ENCODE measurements around the gene B4GALNT2.

The B4GALNT2 gene

GRCh38 chr17:49108318-49108717 is 24.3 kb upstream of the B4GALNT2 start:
- no peak for DNase-seq (ENCODE audit: low spot score)
- in situ Hi-C loops (cut with MboI; ENCODE audit: low sequenced_read_pairs, unreplicated experiment), result no loop called here
- TF ChIP-seq CTCF (IDR thresholded peaks at IDR 0.05; ENCODE audit: borderline replicate concordance, control extremely low read depth, extremely low read depth, insufficient read depth, missing control alignments), result no peak

- no peak for DNase-seq (ENCODE audit: low spot score)
- no peak for TF ChIP-seq CTCF (IDR thresholded peaks at IDR 0.05; ENCODE audit: borderline replicate concordance, control extremely low read depth, extremely low read depth, insufficient read depth, missing control alignments)
- in situ Hi-C loops (cut with MboI; ENCODE audit: low sequenced_read_pairs, unreplicated experiment), result no loop called here
These were observed 22.1 kb upstream of the B4GALNT2 start for GRCh38 chr17:49110509-49110908.

- no peak for DNase-seq (ENCODE audit: low spot score)
- no peak for TF ChIP-seq CTCF (IDR thresholded peaks at IDR 0.05; ENCODE audit: borderline replicate concordance, control extremely low read depth, extremely low read depth, insufficient read depth, missing control alignments)
- in situ Hi-C loops (cut with MboI; ENCODE audit: low sequenced_read_pairs, unreplicated experiment), result no loop called here
These were observed 20.6 kb upstream of the B4GALNT2 start for GRCh38 chr17:49111934-49112333.

- in situ Hi-C loops (cut with MboI; ENCODE audit: low sequenced_read_pairs, unreplicated experiment), result no loop called here
- no peak for DNase-seq (ENCODE audit: low spot score)
- no peak for TF ChIP-seq CTCF (IDR thresholded peaks at IDR 0.05; ENCODE audit: borderline replicate concordance, control extremely low read depth, extremely low read depth, insufficient read depth, missing control alignments)
These were observed 19.6 kb upstream of the B4GALNT2 start for GRCh38 chr17:49112936-49113335.

GRCh38 chr17:49114703-49115102 is 17.9 kb upstream of the B4GALNT2 start:
- in situ Hi-C loops (cut with MboI; ENCODE audit: low sequenced_read_pairs, unreplicated experiment), result no loop called here
- TF ChIP-seq CTCF (IDR thresholded peaks at IDR 0.05; ENCODE audit: borderline replicate concordance, control extremely low read depth, extremely low read depth, insufficient read depth, missing control alignments), result no peak
- no peak for DNase-seq (ENCODE audit: low spot score)

GRCh38 chr17:49117587-49118230 is 14.9 kb upstream of the B4GALNT2 start:
- in situ Hi-C loops (cut with MboI; ENCODE audit: low sequenced_read_pairs, unreplicated experiment), result no loop called here
- DNase-seq (ENCODE audit: low spot score), result no peak

More at GRCh38 chr17:49117587-49118230, 14.9 kb upstream of the B4GALNT2 start:
- TF ChIP-seq CTCF (IDR thresholded peaks at IDR 0.05; ENCODE audit: borderline replicate concordance, control extremely low read depth, extremely low read depth, insufficient read depth, missing control alignments), result no peak

All from GM13976 (cell line).